ENCODE data around the gene LRRC28.

LRRC28 gene

DNA sequence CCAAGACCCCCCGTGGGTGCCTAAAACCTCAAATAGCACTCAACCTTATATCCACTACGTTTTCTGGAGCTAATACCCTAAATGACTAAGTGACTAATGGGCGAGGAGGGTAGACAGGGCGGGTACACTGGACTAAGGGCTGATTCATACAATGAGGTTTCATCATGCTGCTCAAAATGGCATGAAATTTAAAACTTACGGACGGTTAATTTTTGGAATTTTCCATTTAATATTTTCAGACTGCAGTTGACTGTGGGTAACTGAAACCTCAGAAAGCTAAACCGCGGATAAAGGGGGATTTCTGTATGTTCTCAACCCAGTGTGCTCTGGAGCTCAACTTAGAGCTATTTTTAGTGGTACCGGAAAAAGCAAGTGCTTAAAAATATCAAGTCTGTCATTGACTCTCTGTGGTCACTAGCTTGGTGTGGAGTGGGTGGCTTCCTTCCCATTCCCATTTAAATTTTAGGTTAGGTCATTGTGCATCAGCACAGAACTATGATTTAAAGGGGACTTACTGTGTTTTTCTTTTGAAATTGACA is 72.9 kb downstream of the LRRC28 start:
- H3K27me3 ChIP-seq (ENCODE audit: control insufficient read depth, low read length): no peaks in the 10 kb centered on the region
- H3F3A ChIP-seq (ENCODE audit: control insufficient read depth, insufficient read depth): no peaks in the 10 kb centered on the region; the same call in 1 of the 2 replicates
- H3K4me3 ChIP-seq (ENCODE audit: low read length): no peak overlapping the region
- H3K36me3 ChIP-seq (ENCODE audit: control insufficient read depth, low read length): no peaks in the 10 kb centered on the region
- peaks cover 11% of the 10 kb centered on the region for H3K4me1 ChIP-seq (ENCODE audit: control insufficient read depth, low read length)
- H3K79me2 ChIP-seq (ENCODE audit: control insufficient read depth, low read length): no peaks in the 10 kb centered on the region
- H4K20me1 ChIP-seq (ENCODE audit: control insufficient read depth, insufficient read depth, low read depth, low read length): no peaks in the 10 kb centered on the region
- H3K27ac ChIP-seq (ENCODE audit: low read depth, low read length): no peak overlapping the region
- peak overlapping the region; percentile 20 for H3K4me2 ChIP-seq (ENCODE audit: low read length)
- no peaks in the 10 kb centered on the region for H3K9me3 ChIP-seq (ENCODE audit: control insufficient read depth, insufficient read depth, low read length)
- H3K9me2 ChIP-seq (replicated peaks; ENCODE audit: control insufficient read depth, low read length): no peaks in the 10 kb centered on the region; the same call in 1 of the 2 replicates
- TF ChIP-seq EZH2phosphoT487 (IDR thresholded peaks at IDR 0.05; ENCODE audit: borderline replicate concordance, low read length): no peak
- TF ChIP-seq, protein P1, sequence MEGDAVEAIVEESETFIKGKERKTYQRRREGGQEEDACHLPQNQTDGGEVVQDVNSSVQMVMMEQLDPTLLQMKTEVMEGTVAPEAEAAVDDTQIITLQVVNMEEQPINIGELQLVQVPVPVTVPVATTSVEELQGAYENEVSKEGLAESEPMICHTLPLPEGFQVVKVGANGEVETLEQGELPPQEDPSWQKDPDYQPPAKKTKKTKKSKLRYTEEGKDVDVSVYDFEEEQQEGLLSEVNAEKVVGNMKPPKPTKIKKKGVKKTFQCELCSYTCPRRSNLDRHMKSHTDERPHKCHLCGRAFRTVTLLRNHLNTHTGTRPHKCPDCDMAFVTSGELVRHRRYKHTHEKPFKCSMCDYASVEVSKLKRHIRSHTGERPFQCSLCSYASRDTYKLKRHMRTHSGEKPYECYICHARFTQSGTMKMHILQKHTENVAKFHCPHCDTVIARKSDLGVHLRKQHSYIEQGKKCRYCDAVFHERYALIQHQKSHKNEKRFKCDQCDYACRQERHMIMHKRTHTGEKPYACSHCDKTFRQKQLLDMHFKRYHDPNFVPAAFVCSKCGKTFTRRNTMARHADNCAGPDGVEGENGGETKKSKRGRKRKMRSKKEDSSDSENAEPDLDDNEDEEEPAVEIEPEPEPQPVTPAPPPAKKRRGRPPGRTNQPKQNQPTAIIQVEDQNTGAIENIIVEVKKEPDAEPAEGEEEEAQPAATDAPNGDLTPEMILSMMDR (IDR thresholded peaks at IDR 0.05; ENCODE audit: low read depth, low read length, poor library complexity, severe bottlenecking): no peak

DNA sequence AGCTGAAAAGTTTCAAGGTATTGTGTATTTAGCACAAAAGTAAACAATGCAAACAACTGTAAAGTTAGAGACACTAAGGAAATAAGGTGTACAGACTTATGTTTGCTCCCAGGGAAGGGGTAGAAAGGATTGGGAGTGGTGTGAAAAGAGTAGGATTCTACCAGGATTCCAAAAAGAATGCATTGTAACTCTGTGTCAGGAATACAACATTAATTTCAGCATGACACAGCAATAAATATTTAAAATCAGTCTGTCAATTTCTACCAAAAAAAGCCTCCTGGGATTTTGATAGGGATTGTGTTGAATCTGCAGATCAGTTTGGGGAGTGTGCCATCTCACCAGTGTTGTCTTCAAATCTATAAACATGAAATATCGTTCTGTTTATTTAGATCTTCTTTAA is 73.4 kb downstream of the LRRC28 start:
- H4K20me1 ChIP-seq (ENCODE audit: control insufficient read depth, insufficient read depth, low read depth, low read length): no peaks in the 10 kb centered on the region
- no peak overlapping the region for H3K4me3 ChIP-seq (ENCODE audit: low read length)
- H3K4me2 ChIP-seq (ENCODE audit: low read length): peak overlapping the region; percentile 20; the same call in 1 of the 2 replicates
- peaks cover 11% of the 10 kb centered on the region for H3K4me1 ChIP-seq (ENCODE audit: control insufficient read depth, low read length)
- no peaks in the 10 kb centered on the region for H3K79me2 ChIP-seq (ENCODE audit: control insufficient read depth, low read length)
- H3K27me3 ChIP-seq (ENCODE audit: control insufficient read depth, low read length): no peaks in the 10 kb centered on the region
- H3K9me2 ChIP-seq (replicated peaks; ENCODE audit: control insufficient read depth, low read length): no peaks in the 10 kb centered on the region; the same call in 1 of the 2 replicates
- TF ChIP-seq EZH2phosphoT487 (IDR thresholded peaks at IDR 0.05; ENCODE audit: borderline replicate concordance, low read length): no peak
- TF ChIP-seq, protein P1 (IDR thresholded peaks at IDR 0.05; ENCODE audit: low read depth, low read length, poor library complexity, severe bottlenecking): no peak
- H3K27ac ChIP-seq (ENCODE audit: low read depth, low read length): no peak overlapping the region
- no peaks in the 10 kb centered on the region for H3K9me3 ChIP-seq (ENCODE audit: control insufficient read depth, insufficient read depth, low read length)
- no peaks in the 10 kb centered on the region for H3K36me3 ChIP-seq (ENCODE audit: control insufficient read depth, low read length)
- H3F3A ChIP-seq (ENCODE audit: control insufficient read depth, insufficient read depth): no peaks in the 10 kb centered on the region; the same call in 1 of the 2 replicates

DNA sequence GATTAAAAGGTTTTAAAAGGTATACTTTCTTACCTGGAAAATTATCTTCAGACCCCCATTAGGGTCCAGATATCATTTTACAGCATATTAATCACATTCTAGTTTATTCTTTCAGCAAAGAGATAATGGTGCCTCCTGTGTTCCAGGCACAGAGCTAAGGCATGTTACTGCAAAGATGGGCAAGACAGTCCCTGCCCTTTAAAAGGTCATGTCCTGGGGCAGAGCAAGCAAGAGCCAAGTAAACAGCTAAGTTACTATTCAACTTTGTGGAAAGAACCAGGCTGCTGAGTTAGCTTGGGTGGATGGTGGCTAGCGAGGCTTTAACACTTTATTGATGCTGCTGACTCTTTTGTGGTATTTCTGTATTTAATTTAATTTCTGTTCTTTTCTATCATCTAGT is 75.0 kb downstream of the LRRC28 start:
- TF ChIP-seq EZH2phosphoT487 (IDR thresholded peaks at IDR 0.05; ENCODE audit: borderline replicate concordance, low read length): no peak
- TF ChIP-seq, protein P1 (IDR thresholded peaks at IDR 0.05; ENCODE audit: low read depth, low read length, poor library complexity, severe bottlenecking): no peak
- H3K4me1 ChIP-seq (ENCODE audit: control insufficient read depth, low read length): peaks cover 11% of the 10 kb centered on the region
- H3K9me2 ChIP-seq (replicated peaks; ENCODE audit: control insufficient read depth, low read length): no peaks in the 10 kb centered on the region; the same call in 1 of the 2 replicates
- no peaks in the 10 kb centered on the region for H3K36me3 ChIP-seq (ENCODE audit: control insufficient read depth, low read length)
- H4K20me1 ChIP-seq (ENCODE audit: control insufficient read depth, insufficient read depth, low read depth, low read length): no peaks in the 10 kb centered on the region
- no peak overlapping the region for H3K4me2 ChIP-seq (ENCODE audit: low read length)
- H3K27me3 ChIP-seq (ENCODE audit: control insufficient read depth, low read length): no peaks in the 10 kb centered on the region
- no peak overlapping the region for H3K27ac ChIP-seq (ENCODE audit: low read depth, low read length)
- H3K9me3 ChIP-seq (ENCODE audit: control insufficient read depth, insufficient read depth, low read length): no peaks in the 10 kb centered on the region
- H3F3A ChIP-seq (ENCODE audit: control insufficient read depth, insufficient read depth): no peaks in the 10 kb centered on the region; the same call in 1 of the 2 replicates
- no peaks in the 10 kb centered on the region for H3K79me2 ChIP-seq (ENCODE audit: control insufficient read depth, low read length)
- no peak overlapping the region for H3K4me3 ChIP-seq (ENCODE audit: low read length)

All from DOHH2 (cell line).